ENCODE measurements around the gene GJB3. TPM values are rescaled to one million over a fixed set of nuclear protein-coding genes. Genes with fewer than 3 reads are reported as not detected.

Gene GJB3
- total RNA-seq, 1 experiment from 2014 or later = 0.31 TPM

- DNase-seq = no peak
- Histone ChIP-seq H3K36me3 (replicated peaks; ENCODE audit: control insufficient read depth, insufficient read depth, low read length) (no peaks in the 10 kb centered on the region), H3K4me3 (ENCODE audit: insufficient read depth, low read depth, low read length) (no peak overlapping the region), H3K27me3 (ENCODE audit: control insufficient read depth, insufficient read depth, low read length) (no peaks in the 10 kb centered on the region; the same call in 1 of the 2 replicates)
Observed at GRCh38 chr1:34750610-34751009, 30.4 kb upstream of the GJB3 start.

GRCh38 chr1:34753163-34753562 lies 27.9 kb upstream of the GJB3 start:
- Histone ChIP-seq H3K27me3 (ENCODE audit: control insufficient read depth, insufficient read depth, low read length) (no peaks in the 10 kb centered on the region; the same call in 1 of the 2 replicates), H3K36me3 (replicated peaks; ENCODE audit: control insufficient read depth, insufficient read depth, low read length) (no peaks in the 10 kb centered on the region), H3K4me3 (ENCODE audit: insufficient read depth, low read depth, low read length) (no peak overlapping the region)
- DNase-seq = no peak

GRCh38 chr1:34754964-34755637 lies 25.9 kb upstream of the GJB3 start, which contains the start of gene GJB5:
TSS of gene GJB5 (plus strand) at chr1:34755047. CDS start at chr1:34757331, 2,284 bp downstream.
- Histone ChIP-seq H3K36me3 (replicated peaks; ENCODE audit: control insufficient read depth, insufficient read depth, low read length) (no peaks in the 10 kb centered on the region), H3K4me3 (ENCODE audit: insufficient read depth, low read depth, low read length) (no peak within 1 kb of the TSS), H3K27me3 (ENCODE audit: control insufficient read depth, insufficient read depth, low read length) (no peaks in the 10 kb centered on the region; the same call in 1 of the 2 replicates)
- no peak for DNase-seq

- Histone ChIP-seq H3K4me3 (ENCODE audit: insufficient read depth, low read depth, low read length) (no peak overlapping the region), H3K36me3 (replicated peaks; ENCODE audit: control insufficient read depth, insufficient read depth, low read length) (no peaks in the 10 kb centered on the region), H3K27me3 (ENCODE audit: control insufficient read depth, insufficient read depth, low read length) (no peaks in the 10 kb centered on the region; the same call in 1 of the 2 replicates)
- DNase-seq = no peak
Observed at GRCh38 chr1:34755961-34756360, 25.1 kb upstream of the GJB3 start.

- no peaks in the 10 kb centered on the region for H3K27me3 ChIP-seq (ENCODE audit: control insufficient read depth, insufficient read depth, low read length)
- H3K36me3 ChIP-seq (replicated peaks; ENCODE audit: control insufficient read depth, insufficient read depth, low read length) = no peaks in the 10 kb centered on the region
- no peak overlapping the region for H3K4me3 ChIP-seq (ENCODE audit: insufficient read depth, low read depth, low read length)
- DNase-seq = no peak
Observed at GRCh38 chr1:34757386-34757785, 23.6 kb upstream of the GJB3 start.

GRCh38 chr1:34758751-34759150 lies 22.3 kb upstream of the GJB3 start:
- Histone ChIP-seq H3K27me3 (ENCODE audit: control insufficient read depth, insufficient read depth, low read length) (no peaks in the 10 kb centered on the region), H3K4me3 (ENCODE audit: insufficient read depth, low read depth, low read length) (no peak overlapping the region), H3K36me3 (replicated peaks; ENCODE audit: control insufficient read depth, insufficient read depth, low read length) (no peaks in the 10 kb centered on the region)
- no peak for DNase-seq

- peak; percentile 87 for DNase-seq
Observed at GRCh38 chr1:34759503-34760357, 21.3 kb upstream of the GJB3 start, which contains the start of gene GJB4. TSS of gene GJB4 (plus strand) at chr1:34759740. CDS start at chr1:34761255, 1,515 bp downstream.

GRCh38 chr1:34761176-34761761 lies 19.7 kb upstream of the GJB3 start:
- Histone ChIP-seq H3K4me3 (ENCODE audit: insufficient read depth, low read depth, low read length) (no peak overlapping the region), H3K27me3 (ENCODE audit: control insufficient read depth, insufficient read depth, low read length) (no peaks in the 10 kb centered on the region; the same call in 1 of the 2 replicates), H3K36me3 (replicated peaks; ENCODE audit: control insufficient read depth, insufficient read depth, low read length) (no peaks in the 10 kb centered on the region)
- no peak for DNase-seq

More at GRCh38 chr1:34759503-34760357, 21.3 kb upstream of the GJB3 start, which contains the start of gene GJB4:
- Histone ChIP-seq H3K27me3 (ENCODE audit: control insufficient read depth, insufficient read depth, low read length) (no peaks in the 10 kb centered on the region), H3K4me3 (ENCODE audit: insufficient read depth, low read depth, low read length) (no peak within 1 kb of the TSS), H3K36me3 (replicated peaks; ENCODE audit: control insufficient read depth, insufficient read depth, low read length) (no peaks in the 10 kb centered on the region)

GRCh38 chr1:34761776-34762307 lies 19.2 kb upstream of the GJB3 start:
- no peaks in the 10 kb centered on the region for H3K36me3 ChIP-seq (replicated peaks; ENCODE audit: control insufficient read depth, insufficient read depth, low read length)
- no peak for DNase-seq
- H3K4me3 ChIP-seq (ENCODE audit: insufficient read depth, low read depth, low read length) = no peak overlapping the region
- peaks cover under 1% of the 10 kb centered on the region; the same call in 1 of the 2 replicates for H3K27me3 ChIP-seq (ENCODE audit: control insufficient read depth, insufficient read depth, low read length)

- H3K4me3 ChIP-seq (ENCODE audit: insufficient read depth, low read depth, low read length) = no peak overlapping the region
- peaks cover 1% of the 10 kb centered on the region; the same call in 1 of the 2 replicates for H3K27me3 ChIP-seq (ENCODE audit: control insufficient read depth, insufficient read depth, low read length)
- no peaks in the 10 kb centered on the region for H3K36me3 ChIP-seq (replicated peaks; ENCODE audit: control insufficient read depth, insufficient read depth, low read length)
- no peak for DNase-seq
Observed at GRCh38 chr1:34762474-34763141, 18.4 kb upstream of the GJB3 start.

GRCh38 chr1:34763142-34763781 lies 17.8 kb upstream of the GJB3 start:
- H3K27me3 ChIP-seq (ENCODE audit: control insufficient read depth, insufficient read depth, low read length) = peaks cover 1% of the 10 kb centered on the region; the same call in 1 of the 2 replicates
- DNase-seq = peak; percentile 78
- H3K4me3 ChIP-seq (ENCODE audit: insufficient read depth, low read depth, low read length) = no peak overlapping the region
- no peaks in the 10 kb centered on the region for H3K36me3 ChIP-seq (replicated peaks; ENCODE audit: control insufficient read depth, insufficient read depth, low read length)

GRCh38 chr1:34768856-34769255 lies 12.2 kb upstream of the GJB3 start:
- peaks cover 5% of the 10 kb centered on the region; the same call in 1 of the 2 replicates for H3K27me3 ChIP-seq (ENCODE audit: control insufficient read depth, insufficient read depth, low read length)
- H3K4me3 ChIP-seq (ENCODE audit: insufficient read depth, low read depth, low read length) = no peak overlapping the region
- no peak for DNase-seq
- H3K36me3 ChIP-seq (replicated peaks; ENCODE audit: control insufficient read depth, insufficient read depth, low read length) = no peaks in the 10 kb centered on the region

GRCh38 chr1:34770891-34771504 lies 10.0 kb upstream of the GJB3 start:
- H3K36me3 ChIP-seq (replicated peaks; ENCODE audit: control insufficient read depth, insufficient read depth, low read length) = no peaks in the 10 kb centered on the region
- peaks cover 5% of the 10 kb centered on the region; the same call in 1 of the 2 replicates for H3K27me3 ChIP-seq (ENCODE audit: control insufficient read depth, insufficient read depth, low read length)
- no peak for DNase-seq
- H3K4me3 ChIP-seq (ENCODE audit: insufficient read depth, low read depth, low read length) = no peak overlapping the region

Data from H7 (cell line).